Neural crest cell (in vitro differentiated cells): Measurements from ENCODE around the gene MAGIX. TPM values are rescaled to one million over a fixed set of nuclear protein-coding genes. Genes with fewer than 3 reads are reported as not detected.
"Not testable (repeated sequence)": the region's sequence is repeated elsewhere in the genome, so short reads cannot be mapped to it uniquely, and the experiment has no call there.

Experiments
- DNase-seq: peaks from one replicate; pipeline ENCODE4 v3.0.0; 2021; ENCODE audit warnings: low read depth, mixed read lengths, low spot score
- H3K27ac Mint-ChIP-seq: one replicate; pipeline ENCODE4 v1.8.0; 2021; ENCODE audit warnings: mild to moderate bottlenecking, mixed read lengths; ENCODE audit not compliant: unreplicated experiment
- H3K27me3 Mint-ChIP-seq: 2 replicates; pipeline ENCODE4 v1.8.0; 2021; ENCODE audit warnings: low read depth, mild to moderate bottlenecking, mixed read lengths
- H3K36me3 Mint-ChIP-seq: 2 replicates; pipeline ENCODE4 v1.8.0; 2021; ENCODE audit warnings: low read depth, mild to moderate bottlenecking, mixed read lengths
- H3K4me1 Mint-ChIP-seq: 2 replicates; pipeline ENCODE4 v1.8.0; 2021; ENCODE audit warnings: mixed read lengths
- H3K4me3 Mint-ChIP-seq: one replicate; pipeline ENCODE4 v1.8.0; 2021; ENCODE audit warnings: mild to moderate bottlenecking, mixed read lengths
- H3K9me3 Mint-ChIP-seq: 2 replicates; pipeline ENCODE4 v1.8.0; 2021; ENCODE audit warnings: mixed read lengths
- total RNA-seq: library from RNA; stranded (reverse); gene quantifications from 2 replicates; pipeline ENCODE4 v1.2.1, GENCODE V29; 2021
- TF ChIP-seq, protein P1 (sequence below): fragments of 200-600 bp; sonication (generic); conservative IDR thresholded peaks from 2 replicates; pipeline ENCODE4 v1.5.0; 2021; ENCODE audit warnings: antibody characterized with exemption, mild to moderate bottlenecking

Gene MAGIX
- total RNA-seq, 1 donor from 2014 or later: 1.6 TPM

DNA sequence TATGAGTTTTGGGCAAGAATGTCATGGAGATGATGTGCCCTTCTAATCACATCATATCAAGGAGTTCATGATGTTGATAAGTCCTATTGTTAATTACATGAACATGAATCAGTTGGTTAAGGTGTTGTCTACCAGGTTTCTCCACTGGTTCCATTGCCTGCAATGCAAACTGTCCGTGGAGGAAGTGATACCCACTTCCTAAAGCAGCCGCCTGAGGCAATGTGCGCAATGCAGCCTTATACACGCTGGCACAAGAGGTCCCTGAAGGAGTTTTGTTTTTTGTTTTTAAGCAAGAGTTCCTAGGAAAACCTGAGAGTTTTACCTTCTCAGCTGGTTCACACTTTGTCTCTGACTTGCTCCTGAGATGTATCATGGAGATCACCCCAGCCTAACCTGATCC is 33.1 kb upstream of the MAGIX start:
- Mint-ChIP-seq H3K4me3 (no peak overlapping the region), H3K9me3 (no peaks in the 10 kb centered on the region), H3K36me3 (no peaks in the 10 kb centered on the region), H3K4me1 (no peaks in the 10 kb centered on the region), H3K27me3 (no peaks in the 10 kb centered on the region), H3K27ac (no peak overlapping the region)
- TF ChIP-seq, protein P1, sequence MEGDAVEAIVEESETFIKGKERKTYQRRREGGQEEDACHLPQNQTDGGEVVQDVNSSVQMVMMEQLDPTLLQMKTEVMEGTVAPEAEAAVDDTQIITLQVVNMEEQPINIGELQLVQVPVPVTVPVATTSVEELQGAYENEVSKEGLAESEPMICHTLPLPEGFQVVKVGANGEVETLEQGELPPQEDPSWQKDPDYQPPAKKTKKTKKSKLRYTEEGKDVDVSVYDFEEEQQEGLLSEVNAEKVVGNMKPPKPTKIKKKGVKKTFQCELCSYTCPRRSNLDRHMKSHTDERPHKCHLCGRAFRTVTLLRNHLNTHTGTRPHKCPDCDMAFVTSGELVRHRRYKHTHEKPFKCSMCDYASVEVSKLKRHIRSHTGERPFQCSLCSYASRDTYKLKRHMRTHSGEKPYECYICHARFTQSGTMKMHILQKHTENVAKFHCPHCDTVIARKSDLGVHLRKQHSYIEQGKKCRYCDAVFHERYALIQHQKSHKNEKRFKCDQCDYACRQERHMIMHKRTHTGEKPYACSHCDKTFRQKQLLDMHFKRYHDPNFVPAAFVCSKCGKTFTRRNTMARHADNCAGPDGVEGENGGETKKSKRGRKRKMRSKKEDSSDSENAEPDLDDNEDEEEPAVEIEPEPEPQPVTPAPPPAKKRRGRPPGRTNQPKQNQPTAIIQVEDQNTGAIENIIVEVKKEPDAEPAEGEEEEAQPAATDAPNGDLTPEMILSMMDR: no peak
- DNase-seq: no peak

DNA sequence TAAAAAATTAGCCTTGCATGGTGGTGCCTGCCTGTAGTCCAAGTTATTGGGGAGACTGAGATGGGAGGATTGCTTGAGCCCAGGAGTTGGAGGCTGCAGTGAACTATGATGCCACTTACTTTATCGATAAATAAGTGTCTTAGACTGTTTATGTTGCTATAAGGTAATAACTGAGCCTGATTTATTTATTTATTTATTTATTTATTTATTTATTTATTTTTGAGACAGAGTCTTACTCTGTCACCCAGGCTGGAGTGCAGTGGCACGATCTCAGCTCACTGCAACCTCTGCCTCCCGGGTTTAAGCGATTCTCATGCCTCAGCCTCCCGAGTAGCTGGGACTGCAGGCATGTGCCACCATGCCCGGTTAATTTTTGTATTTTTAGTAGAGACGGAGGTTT is 30.3 kb upstream of the MAGIX start:
- H3K4me1 Mint-ChIP-seq, DNase-seq, H3K36me3 Mint-ChIP-seq, H3K27me3 Mint-ChIP-seq, H3K9me3 Mint-ChIP-seq, H3K27ac Mint-ChIP-seq, H3K4me3 Mint-ChIP-seq: not testable (repeated sequence)

DNA sequence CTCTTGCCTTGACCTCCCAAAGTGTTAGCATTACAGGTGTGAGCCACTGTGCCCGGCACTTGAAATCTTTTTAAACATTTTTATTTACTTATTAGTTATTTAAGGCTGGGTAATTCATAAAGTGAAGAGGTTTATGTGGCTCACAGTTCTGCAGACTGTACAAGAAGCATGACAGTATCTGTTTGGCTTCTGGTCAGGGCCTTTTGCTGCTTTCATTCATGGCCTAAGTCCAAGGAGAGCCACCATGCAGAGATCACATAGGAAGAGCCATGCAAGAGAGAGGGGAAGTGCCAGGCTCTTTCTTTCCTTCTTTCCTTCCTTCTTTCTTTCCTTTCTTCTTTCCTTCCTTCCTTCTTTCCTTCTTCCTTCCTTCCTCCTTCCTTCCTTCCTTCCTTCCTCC is 28.8 kb upstream of the MAGIX start:
- H3K9me3 Mint-ChIP-seq: peaks cover 3% of the 10 kb centered on the region
- H3K27me3 Mint-ChIP-seq: no peaks in the 10 kb centered on the region
- H3K36me3 Mint-ChIP-seq: peaks cover 4% of the 10 kb centered on the region
- no peak overlapping the region for H3K4me3 Mint-ChIP-seq
- DNase-seq: no peak
- H3K27ac Mint-ChIP-seq: peak overlapping the region; percentile 78
- TF ChIP-seq, protein P1: no peak
- no peaks in the 10 kb centered on the region for H3K4me1 Mint-ChIP-seq

DNA sequence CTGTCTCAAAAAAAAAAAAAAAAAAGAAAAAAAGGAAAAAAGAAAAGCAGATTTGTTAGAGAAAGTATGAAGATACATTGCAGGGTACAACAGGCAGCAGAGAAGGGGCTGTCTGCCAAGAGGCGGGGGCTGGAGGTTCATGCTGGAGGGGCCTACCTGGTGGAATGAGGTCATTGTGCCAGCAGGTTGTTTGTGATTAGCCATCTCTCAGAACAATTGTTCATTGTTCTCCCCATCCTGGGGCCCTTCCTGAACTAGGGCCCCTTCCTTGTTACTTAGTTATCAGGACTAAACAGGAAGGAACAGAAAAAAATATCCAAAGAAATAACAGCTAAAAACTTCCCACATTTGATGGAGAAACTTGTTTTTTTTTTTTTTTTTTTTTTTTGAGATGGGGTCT is 25.1 kb upstream of the MAGIX start:
- Mint-ChIP-seq H3K9me3 (peaks cover 14% of the 10 kb centered on the region), H3K4me3 (no peak overlapping the region), H3K27ac (no peak overlapping the region), H3K4me1 (no peaks in the 10 kb centered on the region), H3K27me3 (no peaks in the 10 kb centered on the region), H3K36me3 (peaks cover 15% of the 10 kb centered on the region)
- no peak for DNase-seq
- TF ChIP-seq, protein P1: no peak

DNA sequence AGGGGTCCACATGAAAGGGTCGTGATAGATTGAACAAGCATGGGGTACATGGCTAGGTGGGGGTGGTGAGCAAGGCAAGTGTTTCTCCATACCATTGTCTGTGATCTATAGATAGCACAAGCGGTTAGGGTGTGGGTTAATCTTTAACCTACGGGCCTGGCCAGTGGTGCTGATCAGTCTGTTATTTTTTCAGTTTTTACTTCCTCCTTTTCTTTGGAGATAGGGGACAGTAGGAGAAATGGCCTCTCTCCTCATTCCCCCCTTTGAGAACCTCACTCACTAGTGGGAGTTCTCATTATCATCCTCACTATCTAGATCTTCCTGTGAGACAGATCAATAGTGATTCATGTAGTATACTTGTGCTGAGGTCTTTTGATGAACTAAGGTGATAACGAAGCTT is 22.8 kb upstream of the MAGIX start:
- Mint-ChIP-seq H3K27ac (no peak overlapping the region), H3K4me3 (no peak overlapping the region), H3K36me3 (peaks cover 18% of the 10 kb centered on the region), H3K9me3 (peaks cover 14% of the 10 kb centered on the region), H3K27me3 (no peaks in the 10 kb centered on the region), H3K4me1 (no peaks in the 10 kb centered on the region)
- DNase-seq: no peak
- TF ChIP-seq, protein P1: no peak

DNA sequence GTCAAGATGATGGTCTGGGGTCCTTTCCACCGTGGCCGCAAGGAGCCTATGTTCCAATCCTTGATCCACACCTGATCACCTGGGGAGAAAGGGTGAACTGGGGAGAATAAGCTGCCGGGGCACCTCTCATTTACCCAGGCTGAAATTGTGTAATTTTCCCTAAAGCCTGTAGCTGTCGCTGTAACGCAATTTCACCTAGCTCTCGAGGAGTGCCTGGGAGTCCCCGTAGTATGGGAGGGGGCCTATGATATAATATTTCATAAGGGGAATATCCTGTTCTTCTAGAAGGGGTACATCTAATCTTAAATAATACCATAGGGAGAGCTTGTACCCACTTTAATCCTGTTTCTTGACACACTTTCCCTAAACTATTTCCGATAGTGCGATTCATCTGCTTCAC is 20.3 kb upstream of the MAGIX start:
- H3K27ac Mint-ChIP-seq, H3K4me3 Mint-ChIP-seq, DNase-seq, H3K27me3 Mint-ChIP-seq, H3K4me1 Mint-ChIP-seq: not testable (repeated sequence)
- Mint-ChIP-seq H3K36me3 (peaks cover 14% of the 10 kb centered on the region), H3K9me3 (peaks cover 11% of the 10 kb centered on the region)
- TF ChIP-seq, protein P1: peak; percentile 30

DNA sequence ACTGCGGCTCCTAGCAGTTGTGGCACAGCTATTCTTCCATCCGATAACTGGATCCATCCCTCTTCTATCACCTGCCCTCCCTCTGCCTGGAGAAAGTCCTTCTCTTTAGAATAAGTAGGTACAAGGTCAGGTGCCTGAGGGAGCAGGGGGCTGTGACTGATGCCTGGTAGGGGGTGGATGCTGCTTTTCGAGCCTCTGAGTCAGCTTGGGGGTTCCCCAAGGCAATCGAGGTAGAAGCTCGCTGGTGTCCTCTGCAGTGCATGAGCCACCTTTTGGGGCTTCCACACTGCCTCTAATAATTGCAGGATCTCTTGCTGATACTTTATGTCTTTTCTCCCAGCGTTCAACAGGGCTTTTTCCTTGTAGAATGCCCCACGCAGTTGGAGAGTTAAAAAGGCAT is 19.4 kb upstream of the MAGIX start:
- not testable (repeated sequence) for H3K27ac Mint-ChIP-seq, H3K4me3 Mint-ChIP-seq, H3K4me1 Mint-ChIP-seq, DNase-seq, H3K27me3 Mint-ChIP-seq
- Mint-ChIP-seq H3K36me3 (peaks cover 14% of the 10 kb centered on the region), H3K9me3 (peaks cover 11% of the 10 kb centered on the region)
